HG03025 (cell line): Measurements from ENCODE around the gene PGP.

Source experiments
- ATAC-seq: cut with Tn5 transposase; IDR thresholded peaks from one replicate; pipeline ENCODE4 v1.9.1; 2021; ENCODE audit warnings: mild to moderate bottlenecking, moderate library complexity; ENCODE audit not compliant: unreplicated experiment, low FRiP score

Gene PGP

GRCh38 chr16:2226245-2226793 is 11.7 kb upstream of the PGP start:
- ATAC-seq, result no peak

- ATAC-seq, result peak; percentile 9
These were observed 9.4 kb upstream of the PGP start for GRCh38 chr16:2223942-2224486.

GRCh38 chr16:2223221-2223941 is 8.7 kb upstream of the PGP start, which contains the start of gene E4F1:
Gene E4F1, plus strand, starts transcription at chr16:2223591. Its CDS starts 23 bp downstream, at chr16:2223614.
- peak; percentile 87 for ATAC-seq

GRCh38 chr16:2216330-2216729 is 1.7 kb upstream of the PGP start:
- no peak for ATAC-seq

GRCh38 chr16:2213817-2214718 is 572 bp downstream of the PGP start:
- peak; percentile 22 for ATAC-seq

- ATAC-seq, result no peak
These were observed 2.0 kb downstream of the PGP start for GRCh38 chr16:2212362-2213324.

- no peak for ATAC-seq
These were observed 2.7 kb downstream of the PGP start for GRCh38 chr16:2211923-2212347.

- ATAC-seq, result no peak
These were observed 4.0 kb downstream of the PGP start, which contains the start of gene BRICD5 for GRCh38 chr16:2210386-2211365. Gene BRICD5, minus strand, starts transcription at chr16:2210863. Its CDS starts 30 bp downstream, at chr16:2210833.

- ATAC-seq, result no peak
These were observed 4.7 kb downstream of the PGP start for GRCh38 chr16:2210009-2210332.

GRCh38 chr16:2209258-2210008 is 5.2 kb downstream of the PGP start:
- no peak for ATAC-seq

- no peak for ATAC-seq
These were observed 5.9 kb downstream of the PGP start for GRCh38 chr16:2208772-2209171.

- no peak for ATAC-seq
These were observed 6.3 kb downstream of the PGP start for GRCh38 chr16:2208308-2208707.

GRCh38 chr16:2207872-2208271 is 6.8 kb downstream of the PGP start:
- ATAC-seq, result no peak

- no peak for ATAC-seq
These were observed 7.7 kb downstream of the PGP start for GRCh38 chr16:2206780-2207433.

GRCh38 chr16:2206420-2206779 is 8.2 kb downstream of the PGP start:
- no peak for ATAC-seq

- ATAC-seq, result no peak
These were observed 8.7 kb downstream of the PGP start for GRCh38 chr16:2205967-2206313.

GRCh38 chr16:2205104-2205966 is 9.3 kb downstream of the PGP start, which contains the start of gene MLST8:
Gene MLST8, plus strand, starts transcription at chr16:2205454. Its CDS starts 632 bp downstream, at chr16:2206086.
- ATAC-seq, result peak; percentile 65
